Hepatocyte (in vitro differentiated cells): ENCODE data around the gene FBXL7. TPM values are rescaled to one million over a fixed set of nuclear protein-coding genes. Genes with fewer than 3 reads are reported as not detected.

Source experiments
- DNase-seq: peaks from one replicate; pipeline ENCODE4 v3.0.0-alpha.2; 2016; ENCODE audit warnings: low spot score
- H2AFZ ChIP-seq: fragments of 200-600 bp; sonication (generic); 2 replicates; pipeline ENCODE4 v1.6.0; 2016; ENCODE audit warnings: antibody characterized with exemption, mild to moderate bottlenecking
- H3K27ac ChIP-seq: fragments of 200-600 bp; sonication (generic); 2 replicates; pipeline ENCODE4 v1.5.1; 2016; ENCODE audit warnings: mild to moderate bottlenecking
- H3K27me3 ChIP-seq: fragments of 200-600 bp; sonication (generic); 2 replicates; pipeline ENCODE4 v1.6.1; 2016
- H3K36me3 ChIP-seq: fragments of 200-600 bp; sonication (generic); replicated peaks from 2 replicates; pipeline ENCODE4 v1.5.1; 2016; ENCODE audit warnings: low read depth; ENCODE audit not compliant: insufficient read depth
- H3K4me1 ChIP-seq: fragments of 200-600 bp; sonication (generic); 2 replicates; pipeline ENCODE4 v1.5.1; 2016; ENCODE audit warnings: mild to moderate bottlenecking, moderate library complexity; ENCODE audit not compliant: insufficient read depth
- H3K4me2 ChIP-seq: fragments of 200-600 bp; sonication (generic); 2 replicates; pipeline ENCODE4 v1.6.0; 2016
- H3K4me3 ChIP-seq: fragments of 200-600 bp; sonication (generic); 2 replicates; pipeline ENCODE4 v1.5.1; 2016; ENCODE audit warnings: mild to moderate bottlenecking
- H3K79me2 ChIP-seq: fragments of 200-600 bp; sonication (generic); 2 replicates; pipeline ENCODE4 v1.6.0; 2017; ENCODE audit warnings: mild to moderate bottlenecking
- H3K9me2 ChIP-seq: fragments of 200-600 bp; sonication (generic); replicated peaks from 2 replicates; pipeline ENCODE4 v1.6.0; 2017; ENCODE audit warnings: mild to moderate bottlenecking; ENCODE audit not compliant: insufficient read depth
- H3K9me3 ChIP-seq: fragments of 200-600 bp; sonication (generic); 2 replicates; pipeline ENCODE4 v1.5.1; 2016; ENCODE audit warnings: low read depth, mild to moderate bottlenecking
- H4K20me1 ChIP-seq: fragments of 200-600 bp; sonication (generic); 2 replicates; pipeline ENCODE4 v1.6.0; 2016; ENCODE audit warnings: mild to moderate bottlenecking; ENCODE audit not compliant: insufficient read depth, poor library complexity, severe bottlenecking
- CTCF ChIP-seq: fragments of 200-600 bp; sonication (generic); IDR thresholded peaks from 2 replicates; pipeline ENCODE4 v1.5.1; 2016; ENCODE audit warnings: antibody characterized with exemption, mild to moderate bottlenecking; ENCODE audit not compliant: poor library complexity
- EZH2 ChIP-seq: fragments of 200-600 bp; sonication (generic); IDR thresholded peaks from 2 replicates; pipeline ENCODE4 v1.6.1; 2016; ENCODE audit warnings: antibody characterized with exemption, mild to moderate bottlenecking, borderline replicate concordance
- EZH2phosphoT487 ChIP-seq: fragments of 200-600 bp; sonication (generic); IDR thresholded peaks from one replicate; pipeline ENCODE4 v1.6.1; 2018; ENCODE audit warnings: antibody characterized with exemption, mild to moderate bottlenecking, low read depth, moderate library complexity; ENCODE audit not compliant: unreplicated experiment, severe bottlenecking
- WGBS: methylation state at CpG from one replicate; pipeline ENCODE4 v1.1.6; 2016; ENCODE audit warnings: low lambda C conversion rate; ENCODE audit errors: missing lambda C conversion rate; 5-methylcytosine and 5-hydroxymethylcytosine counted together
- polyA plus RNA-seq: library from polyadenylated mRNA; unstranded; fragments of >200 nt; fragmentation: Nextera tagmentation; extraction: Ambion mirVana; gene quantifications from 2 replicates; pipeline ENCODE4 v1.2.1, GENCODE V29; 2016
- total RNA-seq: library from RNA; depleted of rRNA; stranded (reverse); fragments of >200 nt; gene quantifications from 2 replicates; pipeline ENCODE4 v1.2.3, GENCODE V29; 2014

FBXL7 gene
- total and polyA plus RNA-seq, 2 experiments from 2014 or later, result 8.4 to 10.3 TPM

DNA sequence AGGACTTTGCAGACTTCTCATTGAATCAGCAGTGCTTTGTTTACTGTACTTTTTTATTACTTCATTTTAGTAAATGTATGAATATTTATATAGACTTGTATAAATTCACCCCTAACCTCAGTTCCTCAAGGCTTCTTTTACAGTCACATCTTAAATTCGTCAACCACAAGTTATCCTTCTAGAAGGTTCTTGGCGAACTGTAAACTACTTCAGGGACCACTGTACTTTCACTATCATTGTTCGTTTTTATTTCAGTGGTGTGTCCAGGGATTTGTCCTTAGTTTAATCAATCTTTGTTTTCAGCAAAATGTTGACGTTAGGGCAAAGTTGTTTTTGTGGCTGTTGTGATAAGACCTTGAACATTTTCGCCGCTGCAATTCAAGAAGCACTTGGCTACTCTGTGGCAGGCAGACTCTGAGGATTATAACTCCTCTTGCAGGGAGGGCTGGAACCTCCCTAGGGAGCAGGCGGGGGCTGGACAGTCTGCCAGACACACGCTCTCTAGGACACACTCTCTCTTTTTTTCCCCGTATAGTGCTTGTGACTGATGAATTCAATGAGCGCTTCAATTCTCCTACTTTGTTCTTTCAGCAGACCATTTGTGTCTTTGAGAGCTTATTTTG is 252.8 kb downstream of the FBXL7 start:
- Histone ChIP-seq H3K4me1 (peaks cover 6% of the 10 kb centered on the region), H2AFZ (no peak overlapping the region)

GRCh38 chr5:15753752-15754151 is 253.8 kb downstream of the FBXL7 start:
- Histone ChIP-seq H3K79me2 (peaks cover 23% of the 10 kb centered on the region), H3K9me2 (no peaks in the 10 kb centered on the region), H3K27ac (no peak overlapping the region), H3K4me1 (peaks cover 6% of the 10 kb centered on the region), H2AFZ (no peak overlapping the region), H3K4me3 (no peak overlapping the region), H4K20me1 (no peaks in the 10 kb centered on the region), H3K9me3 (no peaks in the 10 kb centered on the region), H3K36me3 (no peaks in the 10 kb centered on the region), H3K27me3 (no peaks in the 10 kb centered on the region), H3K4me2 (no peak overlapping the region)
- no peak for TF ChIP-seq CTCF
- TF ChIP-seq EZH2phosphoT487, result no peak
- TF ChIP-seq EZH2, result no peak
- DNase-seq, result no peak
- WGBS, result 95% methylated on average over 1 of the region's 1 CpG

More for the DNA sequence above, 252.8 kb downstream of the FBXL7 start:
- no peak overlapping the region for H3K4me3 ChIP-seq
- no peaks in the 10 kb centered on the region for H3K36me3 ChIP-seq
- H3K9me2 ChIP-seq, result no peaks in the 10 kb centered on the region
- H4K20me1 ChIP-seq, result no peaks in the 10 kb centered on the region
- H3K4me2 ChIP-seq, result peak overlapping the region; percentile 69
- no peaks in the 10 kb centered on the region for H3K27me3 ChIP-seq
- WGBS, result 60% methylated on average over 10 of the region's 10 CpGs
- peaks cover 21% of the 10 kb centered on the region for H3K79me2 ChIP-seq
- DNase-seq, result peak; percentile 30
- peak overlapping the region; percentile 55 for H3K27ac ChIP-seq
- TF ChIP-seq EZH2 (no peak), CTCF (no peak), EZH2phosphoT487 (no peak)
- no peaks in the 10 kb centered on the region for H3K9me3 ChIP-seq

DNA sequence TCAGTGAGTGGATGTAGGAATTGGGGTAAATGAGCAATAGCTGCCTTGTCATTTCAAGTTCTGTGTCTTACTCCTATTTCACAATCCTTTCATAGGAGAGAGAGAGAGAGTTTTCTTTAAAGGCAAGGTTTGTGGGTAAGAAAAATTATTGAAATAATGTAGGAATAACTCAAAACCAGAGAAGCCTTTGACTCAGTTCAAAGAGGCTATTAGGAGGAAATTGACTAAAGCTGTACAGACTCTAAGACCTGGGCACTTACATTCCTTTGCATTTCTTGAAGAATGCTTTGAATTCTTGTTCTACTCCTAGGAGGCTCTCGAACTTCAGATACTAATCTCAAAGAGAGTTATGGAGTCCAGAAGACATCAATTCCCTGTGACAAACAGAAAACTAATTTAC is 257.1 kb downstream of the FBXL7 start:
- H3K4me3 ChIP-seq, result no peak overlapping the region

More for the DNA sequence above, 257.1 kb downstream of the FBXL7 start:
- Histone ChIP-seq H3K4me1 (peaks cover 6% of the 10 kb centered on the region), H3K9me2 (no peaks in the 10 kb centered on the region), H3K36me3 (no peaks in the 10 kb centered on the region), H3K9me3 (no peaks in the 10 kb centered on the region), H3K27me3 (no peaks in the 10 kb centered on the region), H3K4me2 (peak overlapping the region; percentile 37), H2AFZ (no peak overlapping the region), H3K79me2 (peaks cover 20% of the 10 kb centered on the region), H4K20me1 (no peaks in the 10 kb centered on the region), H3K27ac (no peak overlapping the region)
- 36% methylated on average over 1 of the region's 1 CpG for WGBS
- TF ChIP-seq EZH2phosphoT487 (no peak), EZH2 (no peak), CTCF (no peak)
- no peak for DNase-seq
